ENCODE results near the gene PTGER1.

DNA sequence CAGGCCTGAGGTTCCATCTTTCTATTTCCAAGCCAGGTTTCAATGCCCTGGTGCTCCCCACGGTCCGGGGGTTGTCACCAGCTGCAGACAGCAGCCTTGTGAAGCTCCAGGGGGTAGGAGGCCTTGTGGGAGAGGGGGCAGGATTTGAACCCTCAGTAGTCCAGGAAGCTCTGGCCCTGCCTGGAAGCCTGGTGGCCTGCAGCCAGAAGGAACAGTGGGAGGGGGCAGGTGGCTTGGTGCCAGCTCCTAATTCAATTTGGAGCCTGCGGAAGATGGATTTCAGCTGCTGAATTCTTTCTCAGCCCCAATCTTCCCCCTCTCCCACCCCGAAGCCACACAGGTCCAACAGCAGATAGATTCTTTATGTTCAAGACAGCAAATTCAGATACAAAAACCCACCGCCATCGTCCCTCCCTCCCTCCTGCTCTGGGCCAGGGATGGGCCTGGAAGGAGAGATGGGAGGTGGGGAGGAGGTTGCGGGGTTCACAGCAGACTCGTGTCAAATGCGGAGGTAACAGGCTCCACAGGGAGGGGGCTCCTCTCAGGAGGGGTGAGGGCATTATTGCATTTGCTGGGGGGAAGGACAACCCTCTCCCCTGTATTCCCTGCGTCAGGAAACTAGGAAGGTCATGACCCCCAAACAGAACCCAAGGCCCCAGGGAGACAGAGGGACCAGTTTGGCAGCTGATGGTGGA is 2.4 kb upstream of the PTGER1 start:
- TF ChIP-seq, protein P1, sequence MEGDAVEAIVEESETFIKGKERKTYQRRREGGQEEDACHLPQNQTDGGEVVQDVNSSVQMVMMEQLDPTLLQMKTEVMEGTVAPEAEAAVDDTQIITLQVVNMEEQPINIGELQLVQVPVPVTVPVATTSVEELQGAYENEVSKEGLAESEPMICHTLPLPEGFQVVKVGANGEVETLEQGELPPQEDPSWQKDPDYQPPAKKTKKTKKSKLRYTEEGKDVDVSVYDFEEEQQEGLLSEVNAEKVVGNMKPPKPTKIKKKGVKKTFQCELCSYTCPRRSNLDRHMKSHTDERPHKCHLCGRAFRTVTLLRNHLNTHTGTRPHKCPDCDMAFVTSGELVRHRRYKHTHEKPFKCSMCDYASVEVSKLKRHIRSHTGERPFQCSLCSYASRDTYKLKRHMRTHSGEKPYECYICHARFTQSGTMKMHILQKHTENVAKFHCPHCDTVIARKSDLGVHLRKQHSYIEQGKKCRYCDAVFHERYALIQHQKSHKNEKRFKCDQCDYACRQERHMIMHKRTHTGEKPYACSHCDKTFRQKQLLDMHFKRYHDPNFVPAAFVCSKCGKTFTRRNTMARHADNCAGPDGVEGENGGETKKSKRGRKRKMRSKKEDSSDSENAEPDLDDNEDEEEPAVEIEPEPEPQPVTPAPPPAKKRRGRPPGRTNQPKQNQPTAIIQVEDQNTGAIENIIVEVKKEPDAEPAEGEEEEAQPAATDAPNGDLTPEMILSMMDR (IDR thresholded peaks at IDR 0.05; ENCODE audit: extremely low read depth in 1 of 2, insufficient read depth in 1 of 2, low read depth in 1 of 2, low read length in 2 of 2), result no peak
- TF ChIP-seq, protein P2, sequence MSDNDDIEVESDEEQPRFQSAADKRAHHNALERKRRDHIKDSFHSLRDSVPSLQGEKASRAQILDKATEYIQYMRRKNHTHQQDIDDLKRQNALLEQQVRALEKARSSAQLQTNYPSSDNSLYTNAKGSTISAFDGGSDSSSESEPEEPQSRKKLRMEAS (IDR thresholded peaks at IDR 0.05; ENCODE audit: insufficient read depth, insufficient read length), result no peak
- TF ChIP-seq POLR2A (IDR thresholded peaks at IDR 0.05; ENCODE audit: low read depth, low read length) (no peak), POLR2AphosphoS5 (IDR thresholded peaks at IDR 0.05; ENCODE audit: insufficient read depth, low read depth, low read length) (no peak), JUN (IDR thresholded peaks at IDR 0.05; ENCODE audit: borderline replicate concordance, insufficient read depth, insufficient read length, low read depth) (no peak), EZH2 (IDR thresholded peaks at IDR 0.05; ENCODE audit: borderline replicate concordance, low read depth, low read length, severe bottlenecking) (no peak)
